Left lung (tissue), 10 donors: ENCODE data around the gene TBL3. TPM values are rescaled to one million over a fixed set of nuclear protein-coding genes. Genes with fewer than 3 reads are reported as not detected.

Experiments
- ATAC-seq: fragments of 200-7000 bp; cut with Tn5 transposase; one replicate; pipeline ENCODE4 v1.9.1; 2020; ENCODE audit warnings: moderate library complexity
- DNase-seq, 4 donors: peaks; one replicate each; pipeline ENCODE4 v3.0.0-alpha.2; 2013 to 2020
- H3K27ac ChIP-seq, 2 donors: fragments of 200-600 bp; sonication (generic) in 1 of 2; one replicate each; pipeline versions ENCODE4 v1.5.0 to v1.8.0; 2020 to 2021
- H3K27me3 ChIP-seq, 2 donors: fragments of 200-600 bp; sonication (generic) in 1 of 2; one replicate each; pipeline versions ENCODE4 v1.5.0 to v1.8.0; 2020 to 2021
- H3K36me3 ChIP-seq, 2 donors: fragments of 200-600 bp; sonication (generic) in 1 of 2; one replicate each; pipeline versions ENCODE4 v1.5.0 to v1.8.0; 2020 to 2021
- H3K4me1 ChIP-seq, 2 donors: fragments of 200-600 bp; one replicate each; pipeline ENCODE4 v1.8.0; 2021
- H3K4me3 ChIP-seq, 2 donors: fragments of 200-600 bp; sonication (generic) in 1 of 2; one replicate each; pipeline versions ENCODE4 v1.5.0 to v1.8.0; 2020 to 2021; ENCODE audit warnings: mild to moderate bottlenecking in 1 of 2
- H3K9me3 ChIP-seq, 2 donors: fragments of 200-600 bp; sonication (generic) in 1 of 2; one replicate each; pipeline versions ENCODE4 v1.5.0 to v1.8.0; 2020 to 2021
- intact Hi-C, 2 donors: fragments of 100-400 bp; cut with DNase I; formaldehyde crosslinking; loops; one replicate each; pipeline versions ENCODE4 v1.11.2 to v1.14.2; 2022
- polyA plus RNA-seq, 6 donors: library from polyadenylated mRNA; unstranded; fragments of 120-200 nt; gene quantifications; one replicate each; pipeline ENCODE4 v1.2.1, GENCODE V29; 2013; ENCODE audit not compliant: insufficient read length in 6 of 6
- total RNA-seq, 2 donors: library from RNA; stranded (reverse); fragmentation: NEBNext Ultra II Directional; extraction: Animal tissue kit (Norgen Biotek cat#: 25700); gene quantifications; one replicate each; pipeline ENCODE4 v1.2.1, GENCODE V29; 2021
- TF ChIP-seq, protein P1 (sequence below), 2 donors: fragments of 200-600 bp; sonication (generic) in 1 of 2; IDR thresholded peaks; one replicate each; pipeline versions ENCODE4 v1.5.0 to v1.8.0; 2021; ENCODE audit warnings: antibody characterized with exemption in 2 of 2
- donor health status: DM: no; HTN: yes; CAD: no.
- donor health status: DM: no; HTN: no; CAD: no.

The TBL3 gene
- total and polyA plus RNA-seq, 8 donors = 25.8 to 38.8 (median 31.0) TPM

DNA sequence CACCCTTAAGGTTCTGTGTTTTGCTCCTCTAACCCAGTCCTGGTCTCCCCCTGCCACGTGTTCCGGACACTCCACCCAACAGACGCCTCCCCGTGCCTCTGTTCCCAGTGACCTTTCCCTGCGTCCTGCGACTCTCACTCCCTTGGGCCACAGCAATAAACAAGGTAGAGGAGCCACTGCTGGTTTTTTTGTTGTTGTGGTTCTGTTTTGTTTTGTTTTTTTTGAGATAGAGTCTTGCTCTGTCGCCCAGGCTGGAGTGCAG, 44.0 kb downstream of the TBL3 start:
- H3K4me3 ChIP-seq = no peak overlapping the region
- H3K36me3 ChIP-seq = no peaks in the 10 kb centered on the region
- H3K27ac ChIP-seq = no peak overlapping the region
- DNase-seq (no peak), ATAC-seq (no peak)
- H3K4me1 ChIP-seq = peaks cover 5 to 13% of the 10 kb centered on the region in 2 donors
- no peaks in the 10 kb centered on the region for H3K9me3 ChIP-seq
- TF ChIP-seq, protein P1, sequence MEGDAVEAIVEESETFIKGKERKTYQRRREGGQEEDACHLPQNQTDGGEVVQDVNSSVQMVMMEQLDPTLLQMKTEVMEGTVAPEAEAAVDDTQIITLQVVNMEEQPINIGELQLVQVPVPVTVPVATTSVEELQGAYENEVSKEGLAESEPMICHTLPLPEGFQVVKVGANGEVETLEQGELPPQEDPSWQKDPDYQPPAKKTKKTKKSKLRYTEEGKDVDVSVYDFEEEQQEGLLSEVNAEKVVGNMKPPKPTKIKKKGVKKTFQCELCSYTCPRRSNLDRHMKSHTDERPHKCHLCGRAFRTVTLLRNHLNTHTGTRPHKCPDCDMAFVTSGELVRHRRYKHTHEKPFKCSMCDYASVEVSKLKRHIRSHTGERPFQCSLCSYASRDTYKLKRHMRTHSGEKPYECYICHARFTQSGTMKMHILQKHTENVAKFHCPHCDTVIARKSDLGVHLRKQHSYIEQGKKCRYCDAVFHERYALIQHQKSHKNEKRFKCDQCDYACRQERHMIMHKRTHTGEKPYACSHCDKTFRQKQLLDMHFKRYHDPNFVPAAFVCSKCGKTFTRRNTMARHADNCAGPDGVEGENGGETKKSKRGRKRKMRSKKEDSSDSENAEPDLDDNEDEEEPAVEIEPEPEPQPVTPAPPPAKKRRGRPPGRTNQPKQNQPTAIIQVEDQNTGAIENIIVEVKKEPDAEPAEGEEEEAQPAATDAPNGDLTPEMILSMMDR (IDR thresholded peaks at IDR 0.05) = no peak
- peaks cover 18 to 41% of the 10 kb centered on the region in 2 donors for H3K27me3 ChIP-seq
- intact Hi-C loops = no loop called here

DNA sequence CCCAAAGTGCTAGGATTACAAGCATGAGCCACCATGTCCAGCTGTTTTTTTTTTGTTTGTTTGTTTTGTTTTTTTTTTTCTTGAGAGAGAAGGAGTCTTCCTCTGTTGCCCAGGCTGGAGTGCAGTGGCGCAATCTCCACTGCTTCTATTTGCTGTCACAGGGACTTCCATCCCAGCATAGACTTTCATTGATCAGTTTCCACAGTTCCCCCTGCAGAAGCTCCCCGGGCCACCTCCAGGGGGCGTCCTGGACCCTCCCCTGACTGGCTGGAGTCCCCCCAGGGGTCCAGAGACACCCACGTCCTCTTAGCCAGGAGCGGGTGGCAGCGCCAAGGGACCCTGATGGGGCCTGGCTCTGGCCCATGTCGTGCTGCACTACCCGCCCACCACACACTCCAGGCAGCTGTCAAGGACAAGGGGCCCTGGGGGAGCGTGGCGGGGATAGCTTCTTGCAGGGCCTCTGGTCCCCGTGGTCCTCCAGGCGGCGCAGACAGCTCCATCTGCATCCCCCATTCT, 44.6 kb downstream of the TBL3 start:
- ATAC-seq (no peak), DNase-seq (peak in 1 of 4 donors; percentile 73)
- peaks cover 5 to 13% of the 10 kb centered on the region in 2 donors for H3K4me1 ChIP-seq
- no peak overlapping the region for H3K4me3 ChIP-seq
- TF ChIP-seq, protein P1 (IDR thresholded peaks at IDR 0.05) = peak in 1 of 2 donors; percentile 9
- H3K27ac ChIP-seq = no peak overlapping the region
- H3K36me3 ChIP-seq = no peaks in the 10 kb centered on the region
- intact Hi-C loops = no loop called here
- peaks cover 20 to 47% of the 10 kb centered on the region in 2 donors for H3K27me3 ChIP-seq
- H3K9me3 ChIP-seq = no peaks in the 10 kb centered on the region

DNA sequence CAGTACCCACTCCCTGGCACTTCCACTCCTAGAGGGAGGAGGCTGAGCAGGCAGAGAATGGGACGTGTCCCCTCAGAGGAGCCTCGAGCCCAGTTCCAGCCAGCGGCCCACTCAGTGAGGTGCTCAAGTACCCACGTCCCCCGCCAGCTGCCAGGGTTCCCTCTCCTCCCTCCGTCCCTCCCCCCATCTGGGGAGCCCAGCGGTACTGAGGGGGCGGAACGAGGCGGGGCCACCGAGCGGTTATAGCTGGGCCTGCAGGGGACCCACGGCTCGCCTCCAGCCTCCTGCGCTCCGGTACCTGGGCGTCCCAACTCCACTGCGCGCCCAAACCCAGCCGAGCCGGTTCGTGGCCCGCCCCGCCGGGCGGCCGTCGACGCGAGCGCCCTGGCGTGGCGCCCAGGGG, 47.7 kb downstream of the TBL3 start, which contains the start of gene NPW:
TSS of gene NPW (plus strand) at position 268 of the 403 bp plus-strand sequence.
- Histone ChIP-seq H3K36me3 (no peaks in the 10 kb centered on the region), H3K4me3 (no peak within 1 kb of the TSS), H3K9me3 (no peaks in the 10 kb centered on the region), H3K27me3 (peaks cover 20 to 58% of the 10 kb centered on the region in 2 donors), H3K4me1 (peaks cover 17 to 34% of the 10 kb centered on the region in 2 donors), H3K27ac (no peak within 1 kb of the TSS)
- intact Hi-C loops = no loop called here
- ATAC-seq = no peak
- TF ChIP-seq, protein P1 (IDR thresholded peaks at IDR 0.05) = no peak
- peak in 2 of 4 donors; percentile 55 to 68 for DNase-seq

DNA sequence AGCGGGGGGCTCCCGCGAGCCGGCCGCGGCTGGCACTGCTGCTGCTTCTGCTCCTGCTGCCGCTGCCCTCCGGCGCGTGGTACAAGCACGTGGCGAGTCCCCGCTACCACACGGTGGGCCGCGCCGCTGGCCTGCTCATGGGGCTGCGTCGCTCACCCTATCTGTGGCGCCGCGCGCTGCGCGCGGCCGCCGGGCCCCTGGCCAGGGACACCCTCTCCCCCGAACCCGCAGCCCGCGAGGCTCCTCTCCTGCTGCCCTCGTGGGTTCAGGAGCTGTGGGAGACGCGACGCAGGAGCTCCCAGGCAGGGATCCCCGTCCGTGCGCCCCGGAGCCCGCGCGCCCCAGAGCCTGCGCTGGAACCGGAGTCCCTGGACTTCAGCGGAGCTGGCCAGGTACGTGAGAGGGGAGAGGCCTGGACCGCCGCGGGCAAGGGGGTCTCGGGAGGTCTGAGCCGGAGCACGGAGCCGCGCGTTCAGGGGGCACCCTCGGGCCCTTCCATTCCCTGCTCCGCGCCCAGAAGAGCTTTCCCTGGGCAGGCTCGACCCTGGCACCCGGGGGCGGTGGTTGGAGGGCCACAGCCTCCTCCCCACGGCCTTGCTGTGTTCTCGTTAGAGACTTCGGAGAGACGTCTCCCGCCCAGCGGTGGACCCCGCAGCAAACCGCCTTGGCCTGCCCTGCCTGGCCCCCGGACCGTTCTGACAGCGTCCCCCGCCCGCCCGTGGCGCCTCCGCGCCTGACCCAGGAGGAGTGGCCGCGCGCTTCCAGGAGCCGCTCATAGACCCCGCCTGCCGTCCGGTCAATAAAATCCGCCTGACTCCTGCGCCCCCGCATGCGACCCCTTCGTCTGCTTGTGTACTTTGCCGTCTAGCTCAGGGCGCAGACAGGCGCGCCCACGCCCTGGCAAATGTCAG, 48.3 kb downstream of the TBL3 start:
- DNase-seq (peak in 1 of 4 donors; percentile 79), ATAC-seq (no peak)
- H3K4me1 ChIP-seq = peaks cover 17 to 36% of the 10 kb centered on the region in 2 donors
- intact Hi-C loops = loop anchor here in 1 of 2 donors (5.0 kb wide), 1 partner anchor 132 kb away; no protein-coding TSS in a partner anchor
- H3K4me3 ChIP-seq = no peak overlapping the region
- TF ChIP-seq, protein P1 (IDR thresholded peaks at IDR 0.05) = no peak
- no peaks in the 10 kb centered on the region for H3K36me3 ChIP-seq
- H3K27me3 ChIP-seq = peaks cover 20 to 64% of the 10 kb centered on the region in 2 donors
- H3K9me3 ChIP-seq = no peaks in the 10 kb centered on the region
- H3K27ac ChIP-seq = no peak overlapping the region

DNA sequence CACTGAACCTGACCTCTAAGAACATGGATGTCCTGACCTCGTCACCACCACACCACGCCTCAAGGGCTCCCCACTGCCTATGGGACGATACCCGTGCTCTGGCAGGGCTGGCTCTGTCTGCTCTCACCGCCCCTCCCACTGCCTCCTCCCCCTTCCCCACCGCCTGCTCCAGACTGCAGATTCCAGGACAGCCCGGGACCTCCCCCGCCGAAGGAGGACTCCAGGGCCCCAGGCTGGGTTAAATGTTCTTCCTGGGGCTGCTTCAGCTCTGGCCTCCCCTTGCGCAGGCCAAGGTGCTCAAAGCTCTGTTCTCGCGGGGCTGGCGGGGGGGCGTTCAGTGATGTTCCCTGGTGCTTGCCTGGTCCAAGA, 50.9 kb downstream of the TBL3 start:
- H3K4me3 ChIP-seq = peak overlapping the region in 1 of 2 donors; percentile 29
- peaks cover 17 to 56% of the 10 kb centered on the region in 2 donors for H3K4me1 ChIP-seq
- no peaks in the 10 kb centered on the region for H3K36me3 ChIP-seq
- peaks cover 20 to 79% of the 10 kb centered on the region in 2 donors for H3K27me3 ChIP-seq
- H3K9me3 ChIP-seq = no peaks in the 10 kb centered on the region
- ATAC-seq = peak; percentile 8
- intact Hi-C loops = loop anchor here in 1 of 2 donors (5.0 kb wide), 1 partner anchor 130 kb away; no protein-coding TSS in a partner anchor
- peak overlapping the region in 1 of 2 donors; percentile 71 for H3K27ac ChIP-seq
- TF ChIP-seq, protein P1 (IDR thresholded peaks at IDR 0.05) = no peak
- DNase-seq = peak in 1 of 4 donors; percentile 53
